B cell (primary cell): ENCODE results near the gene RSPH1. TPM values are rescaled to one million over a fixed set of nuclear protein-coding genes. Genes with fewer than 3 reads are reported as not detected.

Source experiments
- ATAC-seq: fragments of 200-7000 bp; cut with Tn5 transposase; one replicate; pipeline ENCODE4 v1.10.0; 2021; ENCODE audit warnings: low read depth, mild to moderate bottlenecking, moderate number of reproducible peaks, moderate library complexity
- CTCF ChIA-PET: fragments of 350-600 bp; sonication (Branson Sonifier 250); formaldehyde crosslinking; loops from one replicate; lab custom pipeline; 2021; ENCODE audit warnings: antibody characterized with exemption, inconsistent platforms; lab: Charles Lee
- POLR2A ChIA-PET: fragments of 350-600 bp; sonication (Branson Sonifier 250); formaldehyde crosslinking; loops from one replicate; lab custom pipeline; 2021; ENCODE audit warnings: antibody characterized with exemption; lab: Charles Lee
- DNase-seq: peaks from one replicate; pipeline ENCODE4 v3.0.0; 2013
- H2AFZ ChIP-seq: 2 replicates; pipeline ENCODE4 v1.6.1; 2012; ENCODE audit warnings: mild to moderate bottlenecking, low read depth, low read length; ENCODE audit not compliant: insufficient read depth, poor library complexity, severe bottlenecking
- H3K27ac ChIP-seq, 2 donors: 1 replicate in 1 of 2; 2 replicates in 1 of 2; pipeline ENCODE4 v1.5.1; 2012 to 2013; ENCODE audit warnings: low read length in 2 of 2, mild to moderate bottlenecking in 2 of 2, moderate library complexity in 1 of 2
- H3K27me3 ChIP-seq, 4 experiments: fragments of 200-600 bp in 1 of 4; sonication (generic) in 1 of 4; replicated peaks in 1 of 4; 1 replicate in 2 of 4; 2 replicates in 2 of 4; pipeline versions ENCODE4 v1.6.1 to v1.7.0; 2013 to 2016; ENCODE audit warnings: low read length in 3 of 4, mild to moderate bottlenecking in 2 of 4, mixed read lengths in 1 of 4, moderate library complexity in 1 of 4; ENCODE audit not compliant: insufficient read depth in 4 of 4, control insufficient read depth in 3 of 4; ENCODE audit errors: control extremely low read depth in 1 of 4
- H3K36me3 ChIP-seq, 2 experiments: replicated peaks in 1 of 2; 1 replicate in 1 of 2; 2 replicates in 1 of 2; pipeline versions ENCODE4 v1.6.1 to v1.7.1; 2013; ENCODE audit warnings: low read length in 1 of 2; ENCODE audit not compliant: insufficient read depth in 2 of 2, control insufficient read depth in 1 of 2; ENCODE audit errors: control extremely low read depth in 1 of 2, extremely low read depth in 1 of 2
- H3K4me1 ChIP-seq, 2 donors: fragments of 200-600 bp in 1 of 2; sonication (generic) in 1 of 2; 1 replicate in 1 of 2; 2 replicates in 1 of 2; pipeline versions ENCODE4 v1.5.1 to v1.6.1; 2013 to 2017; ENCODE audit warnings: low read length in 2 of 2; ENCODE audit not compliant: control insufficient read depth in 2 of 2, insufficient read depth in 2 of 2
- H3K4me2 ChIP-seq: replicated peaks from 2 replicates; pipeline ENCODE3; 2012; ENCODE audit warnings: mild to moderate bottlenecking, low read depth, low read length; ENCODE audit not compliant: poor library complexity, severe bottlenecking
- H3K4me3 ChIP-seq, 5 experiments: fragments of 200-600 bp in 1 of 5; sonication (generic) in 1 of 5; 1 replicate in 3 of 5; 2 replicates in 2 of 5; pipeline versions ENCODE4 v1.5.1 to v1.7.0; 2011 to 2016; ENCODE audit warnings: low read length in 4 of 5, mild to moderate bottlenecking in 4 of 5, low read depth in 2 of 5, control low read depth in 1 of 5, moderate library complexity in 1 of 5; ENCODE audit not compliant: insufficient read depth in 1 of 5; ENCODE audit errors: control extremely low read depth in 1 of 5, extremely low read depth in 1 of 5
- H3K79me2 ChIP-seq: fragments of 200-600 bp; sonication (generic); one replicate; pipeline ENCODE4 v1.6.0; 2016; ENCODE audit warnings: low read length; ENCODE audit not compliant: control insufficient read depth, insufficient read depth
- H3K9ac ChIP-seq: fragments of 200-600 bp; sonication (generic); 2 replicates; pipeline ENCODE4 v1.6.1; 2017; ENCODE audit warnings: mild to moderate bottlenecking, low read length, moderate library complexity
- H3K9me3 ChIP-seq, 3 donors: one replicate each; pipeline versions ENCODE4 v1.6.1 to v1.7.1; 2013; ENCODE audit warnings: low read length in 2 of 3; ENCODE audit not compliant: control insufficient read depth in 2 of 3, insufficient read depth in 1 of 3; ENCODE audit errors: control extremely low read depth in 1 of 3
- H4K20me1 ChIP-seq: 2 replicates; pipeline ENCODE4 v1.6.0; 2012; ENCODE audit warnings: mild to moderate bottlenecking, low read length; ENCODE audit not compliant: insufficient read depth, control insufficient read depth, poor library complexity, severe bottlenecking
- H3K27ac Mint-ChIP-seq: one replicate; pipeline ENCODE4 v1.8.0; 2021; ENCODE audit warnings: mixed read lengths
- H3K27me3 Mint-ChIP-seq: one replicate; pipeline ENCODE4 v1.8.0; 2021; ENCODE audit warnings: mixed read lengths
- H3K4me1 Mint-ChIP-seq: one replicate; pipeline ENCODE4 v1.8.0; 2021; ENCODE audit warnings: mixed read lengths
- H3K4me3 Mint-ChIP-seq: one replicate; pipeline ENCODE4 v1.8.0; 2021; ENCODE audit warnings: mixed read lengths
- H3K9me3 Mint-ChIP-seq: one replicate; pipeline ENCODE4 v1.8.0; 2022; ENCODE audit warnings: mixed read lengths; ENCODE audit not compliant: insufficient read depth
- EZH2 ChIP-seq: IDR thresholded peaks from 2 replicates; pipeline ENCODE4 v1.6.1; 2012; ENCODE audit warnings: borderline replicate concordance, low read depth, mild to moderate bottlenecking, moderate library complexity, low read length; ENCODE audit not compliant: insufficient read depth, poor library complexity, severe bottlenecking
- WGBS: methylation state at CpG from one replicate; pipeline ENCODE4 v1.1.5; 2013; ENCODE audit warnings: missing lambda C conversion rate; ENCODE audit not compliant: insufficient coverage; 5-methylcytosine and 5-hydroxymethylcytosine counted together
- intact Hi-C: fragments of 100-400 bp; cut with micrococcal nuclease; formaldehyde crosslinking; loops from one replicate; pipeline ENCODE4 v1.10.0; 2022
- polyA plus RNA-seq: library from polyadenylated mRNA; depleted of rRNA; stranded (reverse); fragments of >200 nt; gene quantifications from 2 replicates; pipeline ENCODE4 v1.2.3, GENCODE V29; 2012
- total RNA-seq, 2 donors: library from RNA; stranded (reverse); fragments of 120-200 nt in 1 of 2; gene quantifications; 1 replicate in 1 of 2; 2 replicates in 1 of 2; pipeline versions ENCODE4 v1.2.3 to v1.2.4, GENCODE V29; 2013 to 2022
- TF ChIP-seq, protein P1 (sequence below): fragments of 200-600 bp; IDR thresholded peaks from one replicate; pipeline ENCODE4 v1.8.0; 2022; ENCODE audit warnings: antibody characterized with exemption, mild to moderate bottlenecking

RSPH1 gene
- total and polyA plus RNA-seq, 2 donors (not counting 1 experiment from before 2014, with no cell fraction given) = 0.10 to 0.64 TPM

- no peak overlapping the region for H2AFZ ChIP-seq
- no peak for ATAC-seq
- peaks cover 11 to 89% of the 10 kb centered on the region in 2 experiments for H3K36me3 ChIP-seq
- TF ChIP-seq, protein P1, sequence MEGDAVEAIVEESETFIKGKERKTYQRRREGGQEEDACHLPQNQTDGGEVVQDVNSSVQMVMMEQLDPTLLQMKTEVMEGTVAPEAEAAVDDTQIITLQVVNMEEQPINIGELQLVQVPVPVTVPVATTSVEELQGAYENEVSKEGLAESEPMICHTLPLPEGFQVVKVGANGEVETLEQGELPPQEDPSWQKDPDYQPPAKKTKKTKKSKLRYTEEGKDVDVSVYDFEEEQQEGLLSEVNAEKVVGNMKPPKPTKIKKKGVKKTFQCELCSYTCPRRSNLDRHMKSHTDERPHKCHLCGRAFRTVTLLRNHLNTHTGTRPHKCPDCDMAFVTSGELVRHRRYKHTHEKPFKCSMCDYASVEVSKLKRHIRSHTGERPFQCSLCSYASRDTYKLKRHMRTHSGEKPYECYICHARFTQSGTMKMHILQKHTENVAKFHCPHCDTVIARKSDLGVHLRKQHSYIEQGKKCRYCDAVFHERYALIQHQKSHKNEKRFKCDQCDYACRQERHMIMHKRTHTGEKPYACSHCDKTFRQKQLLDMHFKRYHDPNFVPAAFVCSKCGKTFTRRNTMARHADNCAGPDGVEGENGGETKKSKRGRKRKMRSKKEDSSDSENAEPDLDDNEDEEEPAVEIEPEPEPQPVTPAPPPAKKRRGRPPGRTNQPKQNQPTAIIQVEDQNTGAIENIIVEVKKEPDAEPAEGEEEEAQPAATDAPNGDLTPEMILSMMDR = no peak
- TF ChIP-seq EZH2 = no peak
- H3K9ac ChIP-seq = no peak overlapping the region
- H3K4me2 ChIP-seq = no peak overlapping the region
- Mint-ChIP-seq H3K4me1 (peaks cover 6% of the 10 kb centered on the region), H3K4me3 (no peak overlapping the region), H3K27ac (no peak overlapping the region), H3K9me3 (no peaks in the 10 kb centered on the region), H3K27me3 (no peaks in the 10 kb centered on the region)
- H3K27ac ChIP-seq = no peak overlapping the region
- 98% methylated on average over 24 of the region's 25 CpGs for WGBS
- no peak overlapping the region for H3K4me3 ChIP-seq
- intact Hi-C loops = no loop called here
- no peak for DNase-seq
- H3K9me3 ChIP-seq = no peaks in the 10 kb centered on the region
- H3K4me1 ChIP-seq = peaks cover 0 to 10% of the 10 kb centered on the region in 2 donors
- H4K20me1 ChIP-seq = peaks cover 30% of the 10 kb centered on the region
- peaks cover 7% of the 10 kb centered on the region for H3K79me2 ChIP-seq
- CTCF ChIA-PET = interaction anchor here (1.0 kb wide), 1 partner anchor 7 kb away, joined by 3 read pairs; no protein-coding TSS in a partner anchor
- H3K27me3 ChIP-seq = no peaks in the 10 kb centered on the region
- POLR2A ChIA-PET = no interaction called here
Observed at GRCh38 chr21:42543106-42543847, 47.3 kb upstream of the RSPH1 start.

- peaks cover 23% of the 10 kb centered on the region for H4K20me1 ChIP-seq
- H3K4me3 ChIP-seq = no peak overlapping the region
- no peak for ATAC-seq
- POLR2A ChIA-PET = no interaction called here
- peaks cover 10% of the 10 kb centered on the region for H3K4me1 Mint-ChIP-seq
- H3K27me3 Mint-ChIP-seq = no peaks in the 10 kb centered on the region
- H3K27ac ChIP-seq = no peak overlapping the region
- CTCF ChIA-PET = no interaction called here
- no peak overlapping the region for H3K4me3 Mint-ChIP-seq
- no peak overlapping the region for H3K4me2 ChIP-seq
- H3K79me2 ChIP-seq = peaks cover 14% of the 10 kb centered on the region
- H2AFZ ChIP-seq = no peak overlapping the region
- intact Hi-C loops = no loop called here
- no peak for DNase-seq
- TF ChIP-seq, protein P1 = no peak
- no peak for TF ChIP-seq EZH2
- peaks cover 11 to 82% of the 10 kb centered on the region in 2 experiments for H3K36me3 ChIP-seq
- no peak overlapping the region for H3K9ac ChIP-seq
- no peaks in the 10 kb centered on the region for H3K27me3 ChIP-seq
- WGBS = 92% methylated on average over 4 of the region's 10 CpGs
- H3K27ac Mint-ChIP-seq = no peak overlapping the region
- no peaks in the 10 kb centered on the region for H3K9me3 ChIP-seq
- H3K4me1 ChIP-seq = peaks cover 0 to 10% of the 10 kb centered on the region in 2 donors
- no peaks in the 10 kb centered on the region for H3K9me3 Mint-ChIP-seq
Observed at GRCh38 chr21:42542596-42542995, 46.6 kb upstream of the RSPH1 start.
